ENCODE measurements around the gene RBM17.

DNA sequence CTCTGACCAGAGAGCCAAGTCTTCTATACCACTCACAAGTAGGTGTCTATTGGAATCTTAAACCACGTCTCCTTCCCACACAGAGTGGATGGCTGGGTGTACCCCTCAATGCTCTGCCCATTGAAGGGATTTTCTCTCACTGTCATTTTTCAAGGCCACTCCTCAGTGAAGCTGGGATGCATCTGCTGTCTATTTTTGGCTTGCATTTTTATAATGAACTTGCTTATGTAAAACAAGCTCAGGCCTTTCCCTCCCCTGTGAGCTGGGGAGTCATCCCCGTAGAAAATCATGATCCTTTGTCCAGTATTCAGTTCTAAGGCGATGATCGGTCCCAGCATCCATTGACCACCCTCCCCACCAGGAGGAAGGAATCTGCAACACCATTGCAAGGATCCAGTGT lies 9.8 kb upstream of the RBM17 start:
- TF ChIP-seq, protein P1, sequence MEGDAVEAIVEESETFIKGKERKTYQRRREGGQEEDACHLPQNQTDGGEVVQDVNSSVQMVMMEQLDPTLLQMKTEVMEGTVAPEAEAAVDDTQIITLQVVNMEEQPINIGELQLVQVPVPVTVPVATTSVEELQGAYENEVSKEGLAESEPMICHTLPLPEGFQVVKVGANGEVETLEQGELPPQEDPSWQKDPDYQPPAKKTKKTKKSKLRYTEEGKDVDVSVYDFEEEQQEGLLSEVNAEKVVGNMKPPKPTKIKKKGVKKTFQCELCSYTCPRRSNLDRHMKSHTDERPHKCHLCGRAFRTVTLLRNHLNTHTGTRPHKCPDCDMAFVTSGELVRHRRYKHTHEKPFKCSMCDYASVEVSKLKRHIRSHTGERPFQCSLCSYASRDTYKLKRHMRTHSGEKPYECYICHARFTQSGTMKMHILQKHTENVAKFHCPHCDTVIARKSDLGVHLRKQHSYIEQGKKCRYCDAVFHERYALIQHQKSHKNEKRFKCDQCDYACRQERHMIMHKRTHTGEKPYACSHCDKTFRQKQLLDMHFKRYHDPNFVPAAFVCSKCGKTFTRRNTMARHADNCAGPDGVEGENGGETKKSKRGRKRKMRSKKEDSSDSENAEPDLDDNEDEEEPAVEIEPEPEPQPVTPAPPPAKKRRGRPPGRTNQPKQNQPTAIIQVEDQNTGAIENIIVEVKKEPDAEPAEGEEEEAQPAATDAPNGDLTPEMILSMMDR (IDR thresholded peaks at IDR 0.05), result no peak
- no peak for TF ChIP-seq POLR2A (IDR thresholded peaks at IDR 0.05)

All from thyroid gland (tissue), 4 donors.